GM12865 (cell line): Measurements from ENCODE around the gene RAPGEF3.
A peak's percentile ranks its signal among the peaks of the same experiment; 100 is the strongest.

Experiments used
- DNase-seq: peaks from one replicate; pipeline ENCODE4 v3.0.0; 2010; ENCODE audit warnings: low read depth
- H3K4me3 ChIP-seq: 2 replicates; pipeline ENCODE4 v1.5.1; 2011; ENCODE audit warnings: mild to moderate bottlenecking, low read depth, low read length, control low read depth
- TF ChIP-seq, protein P1 (sequence below): IDR thresholded peaks from 2 replicates; pipeline ENCODE4 v1.5.1; 2011; ENCODE audit warnings: low read length, control low read depth, low read depth, inconsistent platforms; ENCODE audit not compliant: insufficient read depth; ENCODE audit errors: missing control alignments

Gene RAPGEF3

DNA sequence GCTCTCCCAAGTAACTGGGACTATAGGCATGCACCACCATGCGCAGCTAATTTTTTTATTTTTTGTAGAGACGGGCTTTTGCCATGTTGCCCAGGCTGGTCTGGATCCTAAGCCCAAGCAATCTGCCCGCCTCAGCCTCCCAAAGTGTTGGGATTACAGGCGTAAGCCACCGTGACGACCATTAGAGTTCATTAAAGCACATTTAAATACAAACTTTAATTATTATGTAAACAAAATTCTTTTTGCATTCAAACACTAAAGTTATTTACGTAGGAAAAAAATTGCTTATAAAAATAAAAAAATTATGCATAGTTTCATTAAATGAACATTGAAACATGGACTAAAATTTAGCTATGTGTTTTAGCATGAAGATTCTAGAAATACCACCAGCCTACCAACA lies 60.0 kb downstream of the RAPGEF3 start:
- TF ChIP-seq, protein P1, sequence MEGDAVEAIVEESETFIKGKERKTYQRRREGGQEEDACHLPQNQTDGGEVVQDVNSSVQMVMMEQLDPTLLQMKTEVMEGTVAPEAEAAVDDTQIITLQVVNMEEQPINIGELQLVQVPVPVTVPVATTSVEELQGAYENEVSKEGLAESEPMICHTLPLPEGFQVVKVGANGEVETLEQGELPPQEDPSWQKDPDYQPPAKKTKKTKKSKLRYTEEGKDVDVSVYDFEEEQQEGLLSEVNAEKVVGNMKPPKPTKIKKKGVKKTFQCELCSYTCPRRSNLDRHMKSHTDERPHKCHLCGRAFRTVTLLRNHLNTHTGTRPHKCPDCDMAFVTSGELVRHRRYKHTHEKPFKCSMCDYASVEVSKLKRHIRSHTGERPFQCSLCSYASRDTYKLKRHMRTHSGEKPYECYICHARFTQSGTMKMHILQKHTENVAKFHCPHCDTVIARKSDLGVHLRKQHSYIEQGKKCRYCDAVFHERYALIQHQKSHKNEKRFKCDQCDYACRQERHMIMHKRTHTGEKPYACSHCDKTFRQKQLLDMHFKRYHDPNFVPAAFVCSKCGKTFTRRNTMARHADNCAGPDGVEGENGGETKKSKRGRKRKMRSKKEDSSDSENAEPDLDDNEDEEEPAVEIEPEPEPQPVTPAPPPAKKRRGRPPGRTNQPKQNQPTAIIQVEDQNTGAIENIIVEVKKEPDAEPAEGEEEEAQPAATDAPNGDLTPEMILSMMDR, result no peak
- no peak overlapping the region for H3K4me3 ChIP-seq

DNA sequence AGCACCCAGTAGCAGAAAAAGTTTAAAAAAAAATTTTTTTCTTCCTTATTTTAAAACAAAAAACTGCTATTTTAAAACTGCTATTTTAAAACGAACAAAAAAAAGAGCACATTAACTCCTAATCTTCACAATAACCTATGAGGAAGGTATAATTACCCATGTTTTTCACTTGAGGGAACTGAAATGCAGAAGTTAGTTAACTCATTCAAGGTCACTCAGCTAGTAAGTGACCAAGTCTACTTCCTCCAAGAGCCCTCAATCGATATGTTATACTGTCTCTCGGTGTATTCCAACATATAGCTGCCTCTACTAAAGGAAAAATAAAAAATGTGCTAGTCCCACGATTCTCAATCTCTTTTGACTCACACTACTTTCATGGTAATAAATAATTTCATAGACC lies 60.6 kb downstream of the RAPGEF3 start:
- H3K4me3 ChIP-seq, result no peak overlapping the region
- TF ChIP-seq, protein P1, result no peak
- no peak for DNase-seq

More for the DNA sequence above, 60.0 kb downstream of the RAPGEF3 start:
- DNase-seq, result no peak

DNA sequence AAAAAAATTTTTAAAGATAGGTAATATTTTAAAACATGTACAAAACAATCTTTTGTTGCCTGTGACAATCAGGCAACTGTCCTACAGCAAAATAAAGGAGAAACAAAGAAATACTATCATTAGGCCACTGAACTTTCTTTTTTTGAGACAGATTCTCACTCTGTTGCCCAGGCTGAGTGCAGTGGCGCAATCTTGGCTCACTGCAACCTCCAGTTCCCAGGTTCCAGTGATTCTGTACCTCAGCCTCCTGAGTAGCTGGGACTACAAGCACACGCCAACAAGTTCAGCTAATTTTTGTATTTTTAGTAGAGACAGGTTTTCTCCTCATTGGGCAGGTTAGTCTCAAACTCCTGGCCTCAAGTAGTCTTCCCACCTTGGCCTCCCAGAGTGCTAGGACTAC lies 69.5 kb downstream of the RAPGEF3 start:
- DNase-seq, result no peak
- TF ChIP-seq, protein P1, result no peak
- no peak overlapping the region for H3K4me3 ChIP-seq

DNA sequence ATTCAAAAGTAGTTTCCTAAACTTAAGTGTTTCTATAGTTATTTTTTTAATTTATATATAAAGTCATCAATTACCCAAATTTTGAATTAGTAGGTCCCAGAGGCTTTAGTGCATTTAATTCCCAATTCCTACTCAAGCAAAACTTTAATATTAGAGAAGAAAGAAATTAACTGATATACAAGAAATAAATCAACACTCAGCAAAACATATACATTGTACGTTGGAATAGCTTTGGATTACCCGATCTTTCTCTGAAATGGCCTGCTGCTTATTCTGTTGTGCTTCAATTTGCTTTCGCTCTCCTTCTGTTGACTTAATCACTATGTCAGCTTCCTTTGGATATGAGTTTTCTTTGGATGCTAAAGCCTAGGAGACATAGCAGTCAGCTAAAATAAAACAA lies 71.0 kb downstream of the RAPGEF3 start:
- no peak for DNase-seq
- TF ChIP-seq, protein P1, result no peak
- H3K4me3 ChIP-seq, result no peak overlapping the region

DNA sequence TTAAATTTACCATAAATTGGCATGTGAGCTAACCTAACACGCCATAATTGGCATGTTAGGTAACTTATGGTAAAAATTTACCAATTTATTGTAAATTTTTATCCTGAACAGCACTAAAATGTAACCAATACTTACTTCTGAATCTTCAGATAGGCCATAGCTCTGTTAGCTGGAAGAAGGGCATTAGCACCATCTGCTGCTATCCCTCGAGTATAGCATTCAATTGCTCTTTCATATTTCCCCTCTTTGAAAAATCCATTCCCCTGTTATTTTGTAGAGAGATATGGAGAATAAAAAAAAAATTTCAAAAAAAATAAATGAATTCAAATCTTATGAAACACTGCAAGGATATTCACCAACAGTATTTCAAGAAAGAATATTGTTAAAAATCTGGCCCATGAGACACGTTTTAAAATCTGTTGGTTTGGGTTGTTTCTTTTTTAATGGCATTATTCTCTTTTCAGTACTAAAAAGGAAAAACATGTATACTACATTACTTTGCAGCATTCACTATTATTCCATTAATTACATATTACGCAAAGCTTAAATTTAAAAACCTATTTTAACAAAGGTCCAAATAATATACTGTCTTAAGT lies 71.9 kb downstream of the RAPGEF3 start:
- DNase-seq, result peak; percentile 35
- TF ChIP-seq, protein P1, result peak; percentile 40
- no peak overlapping the region for H3K4me3 ChIP-seq
